ENCODE results near the gene TMEM225B. TPM values are rescaled to one million over a fixed set of nuclear protein-coding genes. Genes with fewer than 3 reads are reported as not detected.
"Not testable (repeated sequence)": the region's sequence is repeated elsewhere in the genome, so short reads cannot be mapped to it uniquely, and the experiment has no call there.

TMEM225B gene
- total and polyA plus RNA-seq, 2 donors = 1.1 TPM

DNA sequence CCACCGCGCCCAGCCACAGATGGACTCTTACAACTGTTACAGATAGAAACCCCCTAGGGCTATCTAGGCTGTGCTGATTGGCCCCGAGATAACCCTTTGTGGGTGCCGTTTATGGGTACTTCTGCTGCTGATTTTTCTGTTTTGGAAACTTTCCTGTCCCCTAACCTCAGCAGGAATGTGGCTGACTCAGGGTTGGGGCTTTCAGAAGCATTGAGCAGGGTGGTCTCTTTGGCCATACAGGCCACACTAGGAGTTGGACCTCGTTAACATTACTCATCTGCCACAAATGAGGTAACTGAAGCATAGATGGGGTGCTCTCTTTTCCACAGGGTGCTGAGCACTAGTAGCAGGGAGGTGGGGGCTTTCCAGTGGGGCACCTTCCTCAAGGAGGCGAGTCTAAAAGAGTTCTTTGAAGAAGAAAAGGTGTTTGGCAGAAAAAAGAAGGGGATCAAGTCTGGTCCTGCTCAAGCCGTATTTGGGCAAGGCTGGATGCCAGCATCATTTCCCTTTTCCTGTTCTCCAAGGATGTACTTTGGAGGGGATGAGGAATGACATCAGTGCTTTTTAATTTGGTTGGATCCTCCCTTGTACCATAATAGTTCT lies 25.1 kb downstream of the TMEM225B start:
- Histone ChIP-seq H3K4me1 (ENCODE audit: insufficient read depth) (no peaks in the 10 kb centered on the region), H3K36me3 (ENCODE audit: insufficient read depth) (peaks cover 6% of the 10 kb centered on the region), H3K4me3 (ENCODE audit: low read depth, low read length) (no peak overlapping the region), H3K27ac (ENCODE audit: low read depth) (no peak overlapping the region)
- WGBS = 88% methylated on average over 7 of the region's 7 CpGs
- DNase-seq (ENCODE audit: extremely low spot score) = no peak

GRCh38 chr7:99623702-99624447 lies 25.8 kb downstream of the TMEM225B start:
- Histone ChIP-seq H3K27ac (ENCODE audit: low read depth) (no peak overlapping the region), H3K4me3 (ENCODE audit: low read depth, low read length) (no peak overlapping the region), H3K36me3 (ENCODE audit: insufficient read depth) (peaks cover 8% of the 10 kb centered on the region), H3K4me1 (ENCODE audit: insufficient read depth) (no peaks in the 10 kb centered on the region)
- DNase-seq (ENCODE audit: extremely low spot score) = no peak
- 94% methylated on average over 9 of the region's 9 CpGs for WGBS

- 87% methylated on average over 16 of the region's 16 CpGs for WGBS
- Histone ChIP-seq H3K4me1 (ENCODE audit: insufficient read depth) (no peaks in the 10 kb centered on the region), H3K4me3 (ENCODE audit: low read depth, low read length) (no peak overlapping the region), H3K36me3 (ENCODE audit: insufficient read depth) (peaks cover 11% of the 10 kb centered on the region), H3K27ac (ENCODE audit: low read depth) (no peak overlapping the region)
- no peak for DNase-seq (ENCODE audit: extremely low spot score)
Observed at GRCh38 chr7:99624484-99624883, 26.4 kb downstream of the TMEM225B start.

- 86% methylated on average over 5 of the region's 5 CpGs for WGBS
- DNase-seq (ENCODE audit: extremely low spot score) = no peak
- H3K36me3 ChIP-seq (ENCODE audit: insufficient read depth) = peaks cover 14% of the 10 kb centered on the region
- no peak overlapping the region for H3K27ac ChIP-seq (ENCODE audit: low read depth)
- no peak overlapping the region for H3K4me3 ChIP-seq (ENCODE audit: low read depth, low read length)
- H3K4me1 ChIP-seq (ENCODE audit: insufficient read depth) = no peaks in the 10 kb centered on the region
Observed at GRCh38 chr7:99625321-99625720, 27.3 kb downstream of the TMEM225B start.

DNA sequence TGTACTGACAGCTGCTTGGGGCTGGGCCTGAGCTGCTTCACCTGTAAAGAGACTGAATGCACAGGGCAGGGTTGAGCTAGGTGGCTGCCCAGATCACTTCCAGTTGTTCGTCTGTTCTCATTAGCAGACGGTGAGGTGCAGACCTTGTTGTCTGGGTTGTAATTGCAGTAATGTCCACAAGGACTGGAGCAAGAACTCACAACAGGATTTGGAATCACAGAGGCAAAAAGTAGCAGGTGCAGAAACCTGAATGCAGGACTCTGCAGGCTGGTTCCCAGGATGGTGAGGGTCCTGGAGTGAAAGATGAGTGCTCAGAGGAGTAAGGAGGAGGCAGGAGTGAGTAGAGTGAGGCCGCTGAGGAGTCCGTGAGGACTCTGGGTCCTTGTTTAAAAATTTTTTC lies 27.9 kb downstream of the TMEM225B start:
- H3K27ac ChIP-seq (ENCODE audit: low read depth) = no peak overlapping the region
- WGBS = 93% methylated on average over 4 of the region's 4 CpGs
- no peak for DNase-seq (ENCODE audit: extremely low spot score)
- H3K4me3 ChIP-seq (ENCODE audit: low read depth, low read length) = no peak overlapping the region
- H3K36me3 ChIP-seq (ENCODE audit: insufficient read depth) = peaks cover 14% of the 10 kb centered on the region
- H3K4me1 ChIP-seq (ENCODE audit: insufficient read depth) = no peaks in the 10 kb centered on the region

GRCh38 chr7:99626661-99627060 lies 28.6 kb downstream of the TMEM225B start:
- Histone ChIP-seq H3K27ac (ENCODE audit: low read depth) (no peak overlapping the region), H3K4me3 (ENCODE audit: low read depth, low read length) (no peak overlapping the region), H3K4me1 (ENCODE audit: insufficient read depth) (no peaks in the 10 kb centered on the region), H3K36me3 (ENCODE audit: insufficient read depth) (peaks cover 14% of the 10 kb centered on the region)
- WGBS = 89% methylated on average over 1 of the region's 1 CpG
- no peak for DNase-seq (ENCODE audit: extremely low spot score)

- Histone ChIP-seq H3K4me3 (ENCODE audit: low read depth, low read length) (no peak overlapping the region), H3K36me3 (ENCODE audit: insufficient read depth) (peaks cover 14% of the 10 kb centered on the region), H3K4me1 (ENCODE audit: insufficient read depth) (no peaks in the 10 kb centered on the region), H3K27ac (ENCODE audit: low read depth) (no peak overlapping the region)
- WGBS = 95% methylated on average over 11 of the region's 11 CpGs
- no peak for DNase-seq (ENCODE audit: extremely low spot score)
Observed at GRCh38 chr7:99627513-99627912, 29.4 kb downstream of the TMEM225B start.

- H3K27ac ChIP-seq (ENCODE audit: low read depth) = no peak overlapping the region
- WGBS = 83% methylated on average over 14 of the region's 14 CpGs
- peaks cover 14% of the 10 kb centered on the region for H3K36me3 ChIP-seq (ENCODE audit: insufficient read depth)
- H3K4me1 ChIP-seq (ENCODE audit: insufficient read depth) = no peaks in the 10 kb centered on the region
- no peak overlapping the region for H3K4me3 ChIP-seq (ENCODE audit: low read depth, low read length)
- DNase-seq (ENCODE audit: extremely low spot score) = no peak
Observed at GRCh38 chr7:99628471-99629465, 30.7 kb downstream of the TMEM225B start.

DNA sequence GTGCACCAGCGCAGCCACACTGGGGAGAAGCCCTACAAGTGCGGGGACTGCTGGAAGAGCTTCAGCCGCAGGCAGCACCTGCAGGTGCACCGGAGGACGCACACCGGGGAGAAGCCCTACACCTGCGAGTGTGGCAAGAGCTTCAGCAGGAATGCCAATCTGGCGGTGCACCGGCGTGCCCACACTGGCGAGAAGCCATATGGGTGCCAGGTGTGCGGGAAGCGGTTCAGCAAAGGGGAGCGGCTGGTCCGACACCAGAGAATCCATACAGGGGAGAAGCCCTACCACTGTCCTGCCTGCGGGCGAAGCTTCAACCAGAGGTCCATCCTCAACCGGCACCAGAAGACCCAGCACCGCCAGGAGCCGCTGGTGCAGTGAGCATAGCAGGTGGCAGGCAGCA lies 31.6 kb downstream of the TMEM225B start:
- Histone ChIP-seq H3K36me3 (ENCODE audit: insufficient read depth) (peaks cover 12% of the 10 kb centered on the region), H3K4me3 (ENCODE audit: low read depth, low read length) (no peak overlapping the region), H3K4me1 (ENCODE audit: insufficient read depth) (no peaks in the 10 kb centered on the region), H3K27ac (ENCODE audit: low read depth) (no peak overlapping the region)
- DNase-seq (ENCODE audit: extremely low spot score) = no peak
- WGBS = 95% methylated on average over 20 of the region's 20 CpGs

GRCh38 chr7:99631295-99632109 lies 33.4 kb downstream of the TMEM225B start:
- H3K4me3 ChIP-seq (ENCODE audit: low read depth, low read length) = no peak overlapping the region
- DNase-seq (ENCODE audit: extremely low spot score) = peak; percentile 10
- H3K4me1 ChIP-seq (ENCODE audit: insufficient read depth) = no peaks in the 10 kb centered on the region
- H3K27ac ChIP-seq (ENCODE audit: low read depth) = no peak overlapping the region
- WGBS = 45% methylated on average over 9 of the region's 9 CpGs
- H3K36me3 ChIP-seq (ENCODE audit: insufficient read depth) = peaks cover 12% of the 10 kb centered on the region

- not testable (repeated sequence) for H3K4me1 ChIP-seq (ENCODE audit: insufficient read depth); H3K27ac ChIP-seq (ENCODE audit: low read depth); H3K36me3 ChIP-seq (ENCODE audit: insufficient read depth); DNase-seq (ENCODE audit: extremely low spot score); H3K4me3 ChIP-seq (ENCODE audit: low read depth, low read length)
- WGBS = 68% methylated on average over 2 of the region's 2 CpGs
Observed at GRCh38 chr7:99637414-99637813, 39.3 kb downstream of the TMEM225B start.

DNA sequence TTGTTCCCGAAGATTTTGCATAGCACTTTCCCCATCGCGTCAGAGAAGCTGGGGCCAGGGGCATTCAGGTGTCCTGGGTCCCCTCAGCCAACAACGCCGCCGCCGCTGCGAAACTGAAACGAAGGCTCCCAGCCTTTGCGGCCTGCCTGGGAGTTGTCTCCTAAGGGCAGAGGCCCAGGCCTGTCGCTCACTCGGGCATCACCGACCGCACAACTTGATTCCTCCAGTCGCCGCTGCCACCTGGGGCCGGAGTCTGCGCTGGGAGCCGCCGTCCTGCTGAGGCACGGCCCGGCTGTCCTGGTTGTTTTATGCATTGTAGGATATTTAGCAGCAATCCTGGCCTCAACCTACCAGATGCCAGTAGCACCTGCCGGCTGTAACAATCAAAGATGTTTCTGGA lies 40.7 kb downstream of the TMEM225B start:
- no peaks in the 10 kb centered on the region for H3K4me1 ChIP-seq (ENCODE audit: insufficient read depth)
- 93% methylated on average over 23 of the region's 23 CpGs for WGBS
- H3K36me3 ChIP-seq (ENCODE audit: insufficient read depth) = no peaks in the 10 kb centered on the region
- H3K27ac ChIP-seq (ENCODE audit: low read depth) = no peak overlapping the region
- H3K4me3 ChIP-seq (ENCODE audit: low read depth, low read length) = no peak overlapping the region
- no peak for DNase-seq (ENCODE audit: extremely low spot score)

DNA sequence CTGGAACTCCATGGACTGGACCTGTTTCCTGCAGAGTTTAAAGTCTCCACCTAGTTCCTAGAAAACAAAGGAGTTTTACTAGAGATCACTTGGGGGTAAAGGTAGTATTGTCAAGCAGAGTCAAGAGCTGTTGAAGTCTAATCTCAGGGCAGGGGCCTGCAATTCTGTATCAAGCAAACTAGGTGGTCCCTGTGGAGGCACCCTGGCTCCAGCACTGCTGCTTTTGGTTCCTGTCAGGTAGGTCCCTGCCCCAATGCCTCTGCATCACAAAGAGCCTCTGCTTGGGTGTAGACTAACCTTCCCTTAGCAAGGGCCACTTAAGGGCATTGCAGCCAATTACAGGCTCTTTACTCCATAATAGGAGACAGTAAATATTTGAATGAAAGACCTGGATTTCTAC lies 41.2 kb downstream of the TMEM225B start:
- H3K27ac ChIP-seq (ENCODE audit: low read depth) = no peak overlapping the region

More for the DNA sequence above, 41.2 kb downstream of the TMEM225B start:
- no peak overlapping the region for H3K4me3 ChIP-seq (ENCODE audit: low read depth, low read length)
- DNase-seq (ENCODE audit: extremely low spot score) = no peak
- H3K4me1 ChIP-seq (ENCODE audit: insufficient read depth) = no peaks in the 10 kb centered on the region
- no peaks in the 10 kb centered on the region for H3K36me3 ChIP-seq (ENCODE audit: insufficient read depth)
